OCI-LY1 (cell line): Measurements from ENCODE around the gene IL6R.

ENCODE experiments used
- H2AFZ ChIP-seq: fragments of 200-600 bp; sonication (generic), shearing (Covaris generic); 2 replicates; pipeline ENCODE4 v1.6.0; 2014; ENCODE audit warnings: antibody characterized with exemption, mild to moderate bottlenecking, low read length
- H3F3A ChIP-seq: fragments of 200-600 bp; sonication (generic), shearing (Covaris generic); 2 replicates; pipeline ENCODE4 v1.6.0; 2014; ENCODE audit warnings: mild to moderate bottlenecking, antibody characterized with exemption, low read length, moderate library complexity; ENCODE audit not compliant: insufficient read depth
- H3K27ac ChIP-seq: fragments of 200-600 bp; sonication (generic); 2 replicates; pipeline ENCODE4 v1.5.1; 2014; ENCODE audit warnings: low read length, mixed run types, mild to moderate bottlenecking, low read depth; ENCODE audit not compliant: poor library complexity, severe bottlenecking
- H3K27me3 ChIP-seq: fragments of 200-600 bp; sonication (generic); 2 replicates; pipeline ENCODE4 v1.6.0; 2014; ENCODE audit warnings: antibody characterized with exemption, mild to moderate bottlenecking, low read length, moderate library complexity; ENCODE audit not compliant: insufficient read depth
- H3K36me3 ChIP-seq: fragments of 200-600 bp; sonication (generic); 2 replicates; pipeline ENCODE4 v1.6.1; 2014; ENCODE audit warnings: mild to moderate bottlenecking, antibody characterized with exemption, low read length, moderate library complexity, mixed read lengths; ENCODE audit not compliant: insufficient read depth
- H3K4me1 ChIP-seq: fragments of 200-600 bp; sonication (generic); 2 replicates; pipeline ENCODE4 v1.5.1; 2014; ENCODE audit warnings: mild to moderate bottlenecking, low read length, moderate library complexity; ENCODE audit not compliant: insufficient read depth, severe bottlenecking
- H3K4me2 ChIP-seq: fragments of 200-600 bp; sonication (generic), shearing (Covaris generic); 2 replicates; pipeline ENCODE4 v1.6.1; 2014; ENCODE audit warnings: low read length
- H3K4me3 ChIP-seq: fragments of 200-600 bp; sonication (generic); 2 replicates; pipeline ENCODE4 v1.5.1; 2014; ENCODE audit warnings: low read length, low read depth, mild to moderate bottlenecking, mixed read lengths; ENCODE audit not compliant: poor library complexity, severe bottlenecking
- H3K79me2 ChIP-seq: fragments of 200-600 bp; shearing (Covaris generic); 2 replicates; pipeline ENCODE4 v1.6.1; 2016; ENCODE audit warnings: mixed run types, low read length, mixed read lengths; ENCODE audit not compliant: insufficient read depth
- H3K9ac ChIP-seq: fragments of 200-600 bp; sonication (generic), shearing (Covaris generic); 2 replicates; pipeline ENCODE4 v1.6.1; 2014; ENCODE audit warnings: mild to moderate bottlenecking, low read length, mixed read lengths
- H3K9me2 ChIP-seq: fragments of 200-600 bp; sonication (generic), shearing (Covaris generic); 2 replicates; pipeline ENCODE4 v1.6.1; 2014; ENCODE audit warnings: low read depth, mild to moderate bottlenecking, low read length, mixed read lengths
- H3K9me3 ChIP-seq: fragments of 200-600 bp; shearing (Covaris generic); 2 replicates; pipeline ENCODE4 v1.6.1; 2014; ENCODE audit warnings: low read length, mixed read lengths
- H4K20me1 ChIP-seq: fragments of 200-600 bp; sonication (generic), shearing (Covaris generic); 2 replicates; pipeline ENCODE4 v1.6.0; 2016; ENCODE audit warnings: mild to moderate bottlenecking, low read length; ENCODE audit not compliant: insufficient read depth
- CTCF ChIP-seq: fragments of 200-600 bp; sonication (generic), shearing (Covaris generic); IDR thresholded peaks from 2 replicates; pipeline ENCODE4 v1.5.1; 2017; ENCODE audit warnings: mild to moderate bottlenecking, antibody characterized with exemption, low read length, moderate library complexity, mixed read lengths
- EZH2 ChIP-seq: fragments of 200-600 bp; sonication (generic), shearing (Covaris generic); IDR thresholded peaks from 2 replicates; pipeline ENCODE4 v1.8.0; 2017; ENCODE audit warnings: borderline replicate concordance, mixed run types, mild to moderate bottlenecking, antibody characterized with exemption, low read length, moderate library complexity, mixed read lengths

The IL6R gene

GRCh38 chr1:154442006-154442740 lies 37.0 kb downstream of the IL6R start:
- H3K9me3 ChIP-seq: no peaks in the 10 kb centered on the region
- no peaks in the 10 kb centered on the region for H3F3A ChIP-seq
- peak; percentile 46 for TF ChIP-seq CTCF
- no peak for TF ChIP-seq EZH2
- H2AFZ ChIP-seq: no peak overlapping the region
- H3K36me3 ChIP-seq: no peaks in the 10 kb centered on the region
- no peak overlapping the region for H3K9ac ChIP-seq
- H3K4me1 ChIP-seq: no peaks in the 10 kb centered on the region
- no peaks in the 10 kb centered on the region for H3K27me3 ChIP-seq
- no peak overlapping the region for H3K4me2 ChIP-seq
- H3K4me3 ChIP-seq: no peak overlapping the region
- H3K9me2 ChIP-seq: no peaks in the 10 kb centered on the region
- no peaks in the 10 kb centered on the region for H4K20me1 ChIP-seq
- H3K27ac ChIP-seq: no peak overlapping the region
- no peaks in the 10 kb centered on the region for H3K79me2 ChIP-seq

- Histone ChIP-seq H3K27me3 (no peaks in the 10 kb centered on the region), H3K4me1 (no peaks in the 10 kb centered on the region), H3K9me3 (no peaks in the 10 kb centered on the region), H3K9ac (no peak overlapping the region), H3F3A (no peaks in the 10 kb centered on the region), H2AFZ (no peak overlapping the region), H3K9me2 (no peaks in the 10 kb centered on the region), H3K36me3 (no peaks in the 10 kb centered on the region), H3K79me2 (no peaks in the 10 kb centered on the region), H3K27ac (no peak overlapping the region), H3K4me2 (no peak overlapping the region), H3K4me3 (no peak overlapping the region), H4K20me1 (no peaks in the 10 kb centered on the region)
- no peak for TF ChIP-seq CTCF
- TF ChIP-seq EZH2: no peak
Observed at GRCh38 chr1:154443274-154444013, 38.3 kb downstream of the IL6R start.

GRCh38 chr1:154445040-154445472 lies 39.9 kb downstream of the IL6R start:
- H3F3A ChIP-seq: no peaks in the 10 kb centered on the region
- TF ChIP-seq EZH2: no peak
- no peak for TF ChIP-seq CTCF

More at GRCh38 chr1:154445040-154445472, 39.9 kb downstream of the IL6R start:
- Histone ChIP-seq H4K20me1 (no peaks in the 10 kb centered on the region), H3K9me2 (no peaks in the 10 kb centered on the region), H3K9ac (no peak overlapping the region), H3K4me1 (no peaks in the 10 kb centered on the region), H3K27me3 (no peaks in the 10 kb centered on the region), H3K4me2 (no peak overlapping the region), H3K36me3 (no peaks in the 10 kb centered on the region), H3K79me2 (no peaks in the 10 kb centered on the region), H2AFZ (no peak overlapping the region), H3K27ac (no peak overlapping the region), H3K4me3 (no peak overlapping the region), H3K9me3 (no peaks in the 10 kb centered on the region)
